DOHH2 (cell line): Measurements from ENCODE around the gene AJAP1.

Experiments used
- H3F3A ChIP-seq: fragments of 200-600 bp; sonication (generic), shearing (Covaris generic); 2 replicates; pipeline ENCODE4 v1.6.0; 2016; ENCODE audit warnings: antibody characterized with exemption, mild to moderate bottlenecking; ENCODE audit not compliant: control insufficient read depth, insufficient read depth
- H3K27ac ChIP-seq: fragments of 200-600 bp; sonication (generic); 2 replicates; pipeline ENCODE4 v1.5.1; 2014; ENCODE audit warnings: low read depth, mild to moderate bottlenecking, low read length, moderate library complexity
- H3K27me3 ChIP-seq: fragments of 200-600 bp; sonication (generic); 2 replicates; pipeline ENCODE4 v1.6.1; 2014; ENCODE audit warnings: mild to moderate bottlenecking, low read length, mixed read lengths; ENCODE audit not compliant: control insufficient read depth
- H3K36me3 ChIP-seq: fragments of 200-600 bp; sonication (generic); 2 replicates; pipeline ENCODE4 v1.6.1; 2014; ENCODE audit warnings: mild to moderate bottlenecking, low read length, moderate library complexity, mixed read lengths; ENCODE audit not compliant: control insufficient read depth
- H3K4me1 ChIP-seq: fragments of 200-600 bp; sonication (generic); 2 replicates; pipeline ENCODE4 v1.6.1; 2014; ENCODE audit warnings: mild to moderate bottlenecking, low read length, mixed read lengths; ENCODE audit not compliant: control insufficient read depth
- H3K4me2 ChIP-seq: fragments of 200-600 bp; sonication (generic); 2 replicates; pipeline ENCODE4 v1.6.0; 2014; ENCODE audit warnings: mild to moderate bottlenecking, low read length, moderate library complexity
- H3K4me3 ChIP-seq: fragments of 200-600 bp; sonication (generic); 2 replicates; pipeline ENCODE4 v1.5.1; 2014; ENCODE audit warnings: mild to moderate bottlenecking, low read length, mixed read lengths
- H3K79me2 ChIP-seq: fragments of 200-600 bp; sonication (generic); 2 replicates; pipeline ENCODE4 v1.6.1; 2014; ENCODE audit warnings: mild to moderate bottlenecking, low read length, mixed read lengths; ENCODE audit not compliant: control insufficient read depth
- H3K9me2 ChIP-seq: fragments of 200-600 bp; sonication (generic); replicated peaks from 2 replicates; pipeline ENCODE4 v1.6.1; 2014; ENCODE audit warnings: mild to moderate bottlenecking, low read length, mixed read lengths; ENCODE audit not compliant: control insufficient read depth
- H3K9me3 ChIP-seq: fragments of 200-600 bp; sonication (generic); 2 replicates; pipeline ENCODE4 v1.6.1; 2014; ENCODE audit warnings: antibody characterized with exemption, low read length, mixed read lengths; ENCODE audit not compliant: control insufficient read depth, insufficient read depth
- H4K20me1 ChIP-seq: fragments of 200-600 bp; sonication (generic); 2 replicates; pipeline ENCODE4 v1.6.0; 2014; ENCODE audit warnings: low read depth, mild to moderate bottlenecking, antibody characterized with exemption, low read length, moderate library complexity; ENCODE audit not compliant: control insufficient read depth, insufficient read depth
- CTCF ChIP-seq: fragments of 200-600 bp; sonication (generic); IDR thresholded peaks from one replicate; pipeline ENCODE4 v1.5.1; 2014; ENCODE audit warnings: antibody characterized with exemption, mild to moderate bottlenecking, low read depth, low read length; ENCODE audit not compliant: poor library complexity, severe bottlenecking
- EZH2phosphoT487 ChIP-seq: fragments of 200-600 bp; sonication (generic); IDR thresholded peaks from 2 replicates; pipeline ENCODE4 v1.6.1; 2017; ENCODE audit warnings: borderline replicate concordance, mild to moderate bottlenecking, antibody characterized with exemption, low read length, moderate library complexity, mixed read lengths

The AJAP1 gene

DNA sequence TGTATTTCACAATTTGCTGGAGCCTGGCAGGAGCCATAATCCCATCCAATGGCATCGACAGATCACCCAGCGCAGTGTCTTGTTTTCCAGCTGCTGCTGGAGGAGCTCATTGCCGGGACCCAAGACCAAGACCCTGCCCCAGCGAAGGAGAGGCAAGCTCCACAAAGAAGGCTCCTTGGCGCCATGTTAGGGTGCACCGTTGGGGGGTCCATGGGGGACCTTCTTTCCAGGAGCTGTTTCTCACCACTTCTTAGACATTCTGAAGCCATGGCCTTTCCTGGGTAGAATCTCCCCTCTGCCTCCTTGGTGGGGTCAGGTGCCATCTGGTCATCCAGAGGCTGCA, 31.1 kb downstream of the AJAP1 start:
- no peaks in the 10 kb centered on the region for H3K9me2 ChIP-seq
- no peaks in the 10 kb centered on the region for H4K20me1 ChIP-seq
- no peaks in the 10 kb centered on the region for H3K4me1 ChIP-seq
- H3K27ac ChIP-seq: no peak overlapping the region
- no peak for TF ChIP-seq CTCF
- no peaks in the 10 kb centered on the region for H3K9me3 ChIP-seq
- no peaks in the 10 kb centered on the region for H3K27me3 ChIP-seq
- H3K4me2 ChIP-seq: no peak overlapping the region
- H3F3A ChIP-seq: no peaks in the 10 kb centered on the region
- H3K36me3 ChIP-seq: no peaks in the 10 kb centered on the region
- H3K4me3 ChIP-seq: no peak overlapping the region
- no peaks in the 10 kb centered on the region for H3K79me2 ChIP-seq

GRCh38 chr1:4687943-4688342, 33.5 kb downstream of the AJAP1 start:
- H3K4me1 ChIP-seq: no peaks in the 10 kb centered on the region
- no peaks in the 10 kb centered on the region for H3K9me2 ChIP-seq
- H3K27me3 ChIP-seq: no peaks in the 10 kb centered on the region
- no peak overlapping the region for H3K4me3 ChIP-seq
- no peaks in the 10 kb centered on the region for H3K36me3 ChIP-seq
- H3K79me2 ChIP-seq: no peaks in the 10 kb centered on the region
- no peaks in the 10 kb centered on the region for H3F3A ChIP-seq
- no peaks in the 10 kb centered on the region for H4K20me1 ChIP-seq
- TF ChIP-seq CTCF (no peak), EZH2phosphoT487 (no peak)
- H3K4me2 ChIP-seq: no peak overlapping the region
- H3K27ac ChIP-seq: no peak overlapping the region
- H3K9me3 ChIP-seq: no peaks in the 10 kb centered on the region

DNA sequence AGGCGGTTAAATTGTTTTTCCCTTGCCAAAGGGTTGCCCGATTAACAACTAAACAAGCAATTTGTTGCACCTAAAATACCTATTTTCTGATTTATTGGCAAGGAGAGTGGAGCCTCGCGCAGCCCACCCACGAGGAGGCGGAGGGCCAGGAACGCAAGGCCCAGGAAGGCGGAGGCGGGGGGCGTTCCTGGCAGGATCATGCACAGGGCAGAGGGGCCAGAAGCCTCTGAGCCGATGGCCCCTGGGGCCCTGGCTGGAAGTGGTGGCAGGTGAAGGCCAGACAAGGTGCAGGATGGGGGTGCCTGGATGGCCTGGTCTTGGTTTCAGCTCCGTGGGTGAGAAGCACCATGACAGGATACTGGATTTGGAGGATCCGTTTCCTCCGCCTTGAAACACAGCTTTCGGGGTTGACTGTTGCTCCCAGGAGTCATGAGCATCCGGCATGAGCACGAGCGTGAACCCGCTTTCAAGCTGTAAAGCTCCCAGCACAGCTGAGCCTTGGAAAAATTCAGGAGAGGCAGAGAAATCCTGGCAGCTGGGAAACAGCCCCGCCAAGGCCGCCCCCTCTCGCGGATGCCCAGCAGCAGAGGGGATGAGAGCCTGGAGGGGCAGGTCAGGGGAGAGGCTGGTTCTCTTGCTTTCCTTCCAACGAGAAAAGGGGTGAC, 35.0 kb downstream of the AJAP1 start:
- TF ChIP-seq EZH2phosphoT487: no peak
- no peaks in the 10 kb centered on the region for H3K9me2 ChIP-seq
- H3K9me3 ChIP-seq: no peaks in the 10 kb centered on the region

GRCh38 chr1:4689941-4690635, 35.7 kb downstream of the AJAP1 start:
- Histone ChIP-seq H3K4me3 (no peak overlapping the region), H3K36me3 (no peaks in the 10 kb centered on the region), H3K4me2 (no peak overlapping the region), H3K79me2 (no peaks in the 10 kb centered on the region), H3K9me2 (no peaks in the 10 kb centered on the region), H3K9me3 (no peaks in the 10 kb centered on the region), H3K27me3 (no peaks in the 10 kb centered on the region), H4K20me1 (no peaks in the 10 kb centered on the region), H3K4me1 (no peaks in the 10 kb centered on the region), H3F3A (no peaks in the 10 kb centered on the region), H3K27ac (no peak overlapping the region)
- TF ChIP-seq CTCF (no peak), EZH2phosphoT487 (no peak)

More for the DNA sequence above, 35.0 kb downstream of the AJAP1 start:
- no peaks in the 10 kb centered on the region for H4K20me1 ChIP-seq
- H3K36me3 ChIP-seq: no peaks in the 10 kb centered on the region
- no peaks in the 10 kb centered on the region for H3K79me2 ChIP-seq
- no peaks in the 10 kb centered on the region for H3F3A ChIP-seq
- H3K4me3 ChIP-seq: no peak overlapping the region
- no peak overlapping the region for H3K4me2 ChIP-seq
- H3K4me1 ChIP-seq: no peaks in the 10 kb centered on the region
- no peaks in the 10 kb centered on the region for H3K27me3 ChIP-seq
- H3K27ac ChIP-seq: no peak overlapping the region
